Ramos (cell line): ENCODE results near the gene ABCC4.

Experiments used
- in situ Hi-C: fragments of 300-500 bp; cut with MboI; formaldehyde crosslinking; loops from one replicate; pipeline ENCODE4 v1.14.3; 2022; ENCODE audit warnings: low sequenced_read_pairs; ENCODE audit not compliant: unreplicated experiment

ABCC4 gene

GRCh38 chr13:95234242-95234641 is 67.0 kb downstream of the ABCC4 start:
- in situ Hi-C loops = no loop called here

DNA sequence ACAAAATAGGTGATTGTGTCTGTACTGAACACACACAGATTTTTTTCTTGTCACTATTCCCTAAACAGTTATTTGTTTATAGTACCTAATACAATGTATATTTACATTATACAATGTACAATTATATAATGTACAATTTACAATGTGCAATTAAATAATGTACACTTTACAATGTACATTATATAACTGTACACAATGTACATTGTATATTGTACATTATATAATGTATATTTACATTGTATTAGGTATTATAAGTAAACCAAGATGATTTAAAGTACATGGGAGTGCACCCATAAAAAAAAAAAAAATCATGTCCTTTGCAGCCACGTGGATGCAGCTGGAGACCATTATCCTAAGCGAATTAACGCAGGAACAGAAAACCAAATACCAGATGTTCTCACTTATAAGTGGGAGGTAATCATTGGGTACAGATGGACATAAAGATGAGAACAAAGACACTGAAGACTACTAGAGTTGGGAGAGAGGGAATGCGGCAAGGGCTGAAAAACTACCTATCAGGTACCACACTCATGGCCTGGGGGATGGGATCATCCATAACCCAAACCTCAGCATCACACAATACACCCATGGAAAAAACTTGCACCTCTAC is 68.1 kb downstream of the ABCC4 start:
- in situ Hi-C loops = no loop called here

GRCh38 chr13:95231393-95231792 is 69.9 kb downstream of the ABCC4 start:
- in situ Hi-C loops = no loop called here

DNA sequence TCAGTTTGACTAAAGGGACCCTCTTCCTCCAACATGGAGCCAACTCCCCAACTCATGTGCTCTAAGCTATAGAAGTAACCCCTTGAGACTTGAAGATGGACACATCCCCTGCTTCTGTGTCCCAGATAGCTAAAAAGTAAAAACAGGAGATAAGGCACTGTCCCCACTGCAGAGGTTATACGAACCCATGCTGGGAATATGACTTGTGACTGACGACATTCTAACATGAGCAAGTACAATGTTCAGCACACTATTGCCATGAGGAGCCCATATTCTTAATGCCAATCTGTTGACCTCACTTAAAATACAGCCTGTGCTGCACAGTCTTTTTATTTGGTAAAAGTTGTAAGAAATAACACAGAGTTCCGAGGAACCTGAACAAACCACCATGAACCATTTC is 71.4 kb downstream of the ABCC4 start:
- in situ Hi-C loops = no loop called here

DNA sequence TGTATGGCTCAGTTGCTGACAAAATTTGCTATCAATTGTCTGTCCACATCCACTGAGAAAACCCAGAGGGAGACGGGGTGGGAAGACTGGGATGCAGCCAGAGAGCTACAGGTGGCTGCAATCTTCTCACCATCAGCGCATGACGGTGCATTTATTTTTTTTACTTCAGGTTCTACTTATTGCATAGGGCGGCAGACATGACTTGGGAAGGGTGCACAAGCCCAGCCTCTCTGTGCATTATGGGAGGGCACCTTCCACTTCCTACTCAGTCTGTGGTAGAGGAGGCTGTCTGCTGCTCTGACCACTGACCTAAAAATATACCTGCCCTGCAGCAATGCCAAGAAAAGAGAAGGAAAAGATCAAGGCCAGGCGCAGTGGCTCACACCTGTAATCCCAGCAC is 73.1 kb downstream of the ABCC4 start:
- in situ Hi-C loops = no loop called here

- in situ Hi-C loops = no loop called here
Measured at GRCh38 chr13:95226932-95227695, 74.1 kb downstream of the ABCC4 start.

GRCh38 chr13:95226476-95226875 is 74.8 kb downstream of the ABCC4 start:
- in situ Hi-C loops = no loop called here

GRCh38 chr13:95226050-95226449 is 75.2 kb downstream of the ABCC4 start:
- in situ Hi-C loops = no loop called here

DNA sequence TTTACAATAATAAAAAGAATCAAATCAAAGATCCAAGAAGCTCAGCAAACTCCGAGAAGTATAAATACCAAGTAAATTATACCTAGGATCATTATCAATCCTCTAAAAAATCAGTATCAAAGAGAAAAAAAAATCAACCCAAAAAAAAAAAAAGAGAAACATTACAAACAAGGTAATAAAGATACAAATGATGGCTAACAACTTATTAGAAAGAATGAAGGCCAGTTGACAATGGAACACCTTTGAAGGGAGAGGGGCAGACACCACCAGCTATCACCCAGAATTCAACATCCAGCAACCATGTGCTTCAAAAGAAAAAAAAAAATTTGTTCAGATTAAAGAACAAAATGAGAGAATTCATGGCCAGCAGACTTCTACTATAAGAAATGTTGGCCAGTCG is 77.2 kb downstream of the ABCC4 start:
- in situ Hi-C loops = no loop called here

DNA sequence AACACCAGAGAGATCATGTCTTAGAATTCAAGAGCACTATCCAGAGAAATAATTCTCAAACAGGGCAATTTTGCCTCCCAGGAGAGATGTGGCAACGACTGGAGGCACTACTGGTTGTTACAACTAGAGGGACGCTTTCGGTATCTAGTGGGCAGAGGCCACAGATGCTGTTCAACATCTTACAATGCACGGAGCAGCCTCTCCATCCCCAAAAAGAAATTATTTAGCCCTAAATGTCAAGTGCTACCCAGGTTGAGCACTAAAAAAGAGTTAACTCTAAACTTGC is 78.6 kb downstream of the ABCC4 start:
- in situ Hi-C loops = no loop called here

DNA sequence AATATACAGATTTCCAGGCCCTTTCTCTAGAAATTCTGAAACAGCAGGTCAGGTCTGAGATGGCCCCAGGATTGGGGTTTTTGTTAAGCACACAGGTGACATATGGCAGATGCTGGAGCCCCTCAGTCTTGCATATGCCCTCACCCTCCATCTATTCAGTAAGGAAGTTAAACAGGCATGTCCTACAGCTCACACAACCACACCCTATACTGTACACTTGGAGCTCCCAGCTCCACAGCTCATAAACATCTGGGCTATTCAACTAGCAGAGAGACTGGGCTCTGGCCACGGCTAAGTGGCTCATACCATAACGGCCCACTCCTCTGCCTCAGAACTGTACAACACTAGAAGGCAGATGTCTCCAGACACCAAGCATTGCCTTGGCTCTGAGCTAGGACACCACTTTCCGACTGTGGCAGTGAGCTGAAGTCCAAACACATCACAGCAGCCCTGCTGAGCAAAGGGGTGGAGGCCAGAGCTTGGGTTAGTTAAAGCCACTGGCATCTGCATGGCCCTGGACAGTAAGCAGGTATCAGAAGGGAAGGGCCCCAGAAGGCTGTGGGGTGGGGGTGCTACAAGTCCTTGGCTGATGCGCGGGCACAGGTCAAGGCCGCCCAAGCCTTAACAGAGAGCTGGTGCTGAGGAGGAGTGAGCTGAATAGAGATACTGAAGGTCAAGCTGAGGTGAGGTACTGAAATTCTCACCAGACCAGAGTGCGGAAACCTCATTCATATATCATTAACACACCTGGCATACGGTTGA is 79.1 kb downstream of the ABCC4 start:
- in situ Hi-C loops = no loop called here

DNA sequence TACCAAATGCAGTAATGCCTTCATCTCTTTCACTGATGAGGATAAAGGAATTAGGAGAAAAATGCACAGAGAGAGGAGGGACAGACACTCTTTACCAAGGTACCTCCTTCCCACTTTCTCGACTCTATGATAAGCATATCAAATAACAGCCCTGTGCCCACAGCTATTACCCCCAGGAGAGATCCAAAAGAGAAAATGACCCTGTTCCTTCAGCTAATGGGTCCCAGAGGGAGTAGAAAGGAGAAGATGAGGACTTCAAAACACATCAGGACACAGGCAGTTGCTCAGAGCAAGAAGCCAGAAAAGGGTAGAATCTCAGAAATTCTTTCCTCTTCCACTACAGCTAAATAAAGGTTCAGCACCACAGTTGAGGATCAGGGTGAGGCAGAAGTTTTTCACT is 80.6 kb downstream of the ABCC4 start:
- in situ Hi-C loops = no loop called here

DNA sequence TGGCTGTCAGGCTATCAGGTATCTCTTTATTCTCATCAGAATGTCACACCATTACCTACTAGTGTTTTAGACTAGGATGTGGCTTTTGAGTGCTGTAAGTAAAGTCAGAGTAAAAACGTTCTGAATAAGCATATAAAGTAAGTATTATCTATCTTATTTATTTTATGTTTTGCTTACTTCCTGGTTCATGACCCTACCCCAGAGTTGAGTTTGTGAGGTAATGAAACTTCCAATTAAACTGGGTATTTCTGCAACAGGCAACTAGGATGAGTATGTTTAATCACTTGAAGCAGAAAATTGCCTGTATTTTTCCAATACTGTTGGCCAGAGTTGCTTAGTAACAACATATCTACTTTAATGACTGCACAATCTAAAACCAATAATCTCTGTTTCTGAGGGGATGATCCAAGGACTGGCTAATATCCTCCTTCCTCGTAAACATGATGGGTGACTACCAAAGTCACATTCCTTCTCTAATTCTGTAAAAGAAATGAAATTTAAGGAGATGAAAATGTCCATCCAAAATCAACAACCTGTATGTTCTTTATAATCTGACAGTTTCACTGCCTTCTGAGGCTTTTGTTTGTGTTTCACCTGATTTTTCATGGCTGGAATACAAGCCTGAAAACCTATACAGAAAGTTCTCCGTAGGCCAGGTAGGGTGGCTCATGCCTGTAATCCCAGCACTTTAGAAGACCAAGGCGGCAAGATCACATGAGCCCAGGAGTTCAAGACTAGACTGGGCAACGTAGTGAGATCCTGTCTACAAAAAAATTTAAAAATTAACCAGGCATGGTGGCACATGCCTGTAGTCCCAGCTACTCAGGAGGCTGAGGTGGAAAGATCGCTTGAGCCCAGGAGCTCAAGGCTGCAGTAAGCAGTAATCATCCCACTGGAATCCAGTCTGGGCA is 83.1 kb downstream of the ABCC4 start:
- in situ Hi-C loops = no loop called here

DNA sequence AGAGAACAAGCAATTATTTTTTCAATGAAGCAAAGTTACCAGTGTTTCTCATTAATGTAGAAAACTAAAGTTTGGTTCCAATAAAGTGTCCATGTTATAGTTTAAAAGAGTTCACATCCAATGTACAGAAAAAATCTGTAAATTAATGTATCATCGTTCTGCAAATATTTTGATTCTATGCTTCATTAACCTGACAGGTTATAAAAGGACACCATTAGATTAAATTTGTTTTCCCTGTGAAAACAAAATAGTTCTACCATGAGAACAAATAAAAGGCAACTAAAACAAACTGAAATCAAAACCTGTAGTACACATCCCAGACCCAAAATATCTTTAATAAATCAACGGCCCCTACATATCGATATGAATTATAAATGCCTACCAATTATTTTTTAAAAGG is 85.1 kb downstream of the ABCC4 start:
- in situ Hi-C loops = no loop called here

DNA sequence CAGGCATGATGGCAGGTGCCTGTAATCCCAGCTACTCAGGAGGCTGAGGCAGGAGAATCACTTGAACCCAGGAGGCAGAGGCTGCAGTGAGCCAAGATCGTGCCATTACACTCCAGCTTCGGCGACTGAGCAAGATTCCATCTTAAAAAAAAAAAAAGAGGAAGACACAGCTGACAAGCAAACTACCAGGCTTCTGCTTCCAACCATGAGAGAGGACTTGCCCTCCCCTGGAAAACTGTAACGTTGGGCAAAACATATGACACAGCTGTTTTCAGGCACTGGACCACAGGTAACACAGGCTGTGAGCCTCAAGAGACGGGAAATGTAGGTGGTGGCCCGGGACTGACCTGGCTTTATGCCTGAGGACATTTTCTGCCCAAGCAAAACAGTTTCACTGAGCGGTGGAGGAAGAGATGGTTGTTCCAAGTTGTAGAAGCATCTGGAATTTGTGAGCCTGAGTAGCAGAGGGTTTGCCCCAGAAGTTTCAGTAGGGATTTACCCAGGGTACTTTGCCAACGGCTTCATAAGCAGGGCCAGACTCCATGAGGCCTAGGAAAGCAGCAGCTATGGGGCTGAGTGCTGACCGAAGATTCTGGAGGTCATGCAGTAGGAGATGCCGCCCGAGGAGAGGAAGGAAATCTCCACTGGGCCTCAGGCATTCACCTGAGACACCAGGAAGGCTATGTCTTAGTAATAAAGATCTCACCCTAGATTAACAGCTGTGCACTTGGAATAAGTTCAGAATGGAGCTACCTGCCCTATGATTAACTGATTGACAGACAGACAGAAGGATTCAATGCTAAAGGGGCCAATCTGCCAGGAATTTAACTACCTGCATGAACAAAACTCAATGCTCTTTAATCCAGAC is 88.0 kb downstream of the ABCC4 start:
- in situ Hi-C loops = no loop called here

- in situ Hi-C loops = no loop called here
Measured at GRCh38 chr13:95209109-95209508, 92.1 kb downstream of the ABCC4 start.

DNA sequence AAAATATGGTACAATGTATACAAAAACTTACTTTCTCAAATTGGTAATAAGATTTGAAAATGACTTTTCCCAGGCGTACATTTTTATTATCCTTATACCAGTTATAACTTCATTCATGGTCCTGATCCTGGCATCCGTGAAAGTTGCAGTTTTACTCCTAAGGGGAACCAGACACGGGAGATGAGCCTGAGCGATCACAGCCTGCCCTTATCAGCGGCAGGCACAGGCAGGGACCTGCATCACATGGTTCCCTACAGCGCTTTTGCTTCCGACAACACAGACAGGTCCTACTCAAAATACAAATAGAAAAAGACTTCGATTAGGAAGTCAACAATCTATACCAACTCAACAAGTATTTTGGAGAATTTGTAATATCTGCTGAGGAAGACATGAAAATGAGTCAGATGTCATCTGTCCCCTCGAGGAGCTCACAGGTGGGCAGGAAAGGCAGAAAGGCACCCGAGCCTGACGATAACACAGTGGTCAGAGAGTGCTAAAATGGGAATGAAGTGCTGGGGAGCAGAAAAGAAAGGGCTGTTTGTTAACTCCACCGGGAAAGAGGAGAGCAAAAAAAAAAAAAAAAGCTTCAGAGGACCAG is 93.4 kb downstream of the ABCC4 start:
- in situ Hi-C loops = no loop called here

DNA sequence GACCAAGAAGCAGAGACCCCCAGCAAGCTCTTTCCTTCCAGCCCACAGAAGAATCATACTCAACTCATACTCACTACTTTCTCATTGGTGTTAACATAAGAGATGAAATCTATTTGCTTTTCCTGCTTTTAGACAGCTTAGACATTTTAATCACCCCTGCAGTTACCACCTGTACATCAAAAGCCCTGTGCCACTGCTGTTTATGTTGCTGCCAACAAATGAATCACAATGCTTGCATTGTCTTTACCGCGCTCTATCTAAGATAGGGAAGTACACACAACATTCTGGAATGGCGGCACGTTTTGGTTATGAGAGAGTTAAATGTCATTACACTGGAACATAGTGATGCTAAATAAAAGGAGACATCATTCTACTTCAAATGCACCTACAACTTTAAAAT is 95.1 kb downstream of the ABCC4 start:
- in situ Hi-C loops = no loop called here

- in situ Hi-C loops = no loop called here
Measured at GRCh38 chr13:95204231-95204765, 97.0 kb downstream of the ABCC4 start.
